Spleen (tissue), 7 donors: Measurements from ENCODE around the gene EIF4EBP2.

Experiments used
- CTCF ChIP-seq, 11 experiments: fragments of 200-600 bp in 7 of 11; fragments of 450-650 bp in 4 of 11; sonication (generic) in 4 of 11; IDR thresholded peaks in 8 of 11; conservative IDR thresholded peaks in 3 of 11; 1 replicate in 7 of 11; 2 replicates in 4 of 11; pipeline versions ENCODE4 v1.4.0 to v1.8.0; 2016 to 2021; ENCODE audit warnings: antibody characterized with exemption in 11 of 11, inconsistent platforms in 4 of 11, mild to moderate bottlenecking in 1 of 11
- POLR2A ChIP-seq, 3 donors: fragments of 450-650 bp; IDR thresholded peaks; one replicate each; pipeline ENCODE4 v1.5.1; 2017; ENCODE audit warnings: antibody characterized with exemption in 3 of 3, mild to moderate bottlenecking in 1 of 3
- POLR2AphosphoS5 ChIP-seq, 3 donors: sonication (generic); formaldehyde crosslinking; IDR thresholded peaks; one replicate each; pipeline ENCODE4 v1.5.1; 2017; ENCODE audit warnings: antibody characterized with exemption in 3 of 3
- donor health status: DM: no; HTN: no; CAD: no; lungs with moderate emphysema.
- donor health status: DM: no; HTN: no; CAD: no.
- donor health status: DM: no; HTN: no; CAD: no.

GRCh38 chr10:70459061-70459773 lies 55.3 kb downstream of the EIF4EBP2 start:
- TF ChIP-seq CTCF (IDR thresholded peaks at IDR 0.05 in 8 of 11, conservative IDR thresholded peaks at IDR 0.05 in 3 of 11) (no peak), POLR2AphosphoS5 (IDR thresholded peaks at IDR 0.05) (no peak), POLR2A (IDR thresholded peaks at IDR 0.05) (no peak)
